NCI-H146 (cell line): Measurements from ENCODE around the gene COL6A2.

ENCODE experiments used
- DNase-seq: peaks from one replicate; lab custom pipeline; 2025; lab: John Stamatoyannopoulos, UW

COL6A2 gene

DNA sequence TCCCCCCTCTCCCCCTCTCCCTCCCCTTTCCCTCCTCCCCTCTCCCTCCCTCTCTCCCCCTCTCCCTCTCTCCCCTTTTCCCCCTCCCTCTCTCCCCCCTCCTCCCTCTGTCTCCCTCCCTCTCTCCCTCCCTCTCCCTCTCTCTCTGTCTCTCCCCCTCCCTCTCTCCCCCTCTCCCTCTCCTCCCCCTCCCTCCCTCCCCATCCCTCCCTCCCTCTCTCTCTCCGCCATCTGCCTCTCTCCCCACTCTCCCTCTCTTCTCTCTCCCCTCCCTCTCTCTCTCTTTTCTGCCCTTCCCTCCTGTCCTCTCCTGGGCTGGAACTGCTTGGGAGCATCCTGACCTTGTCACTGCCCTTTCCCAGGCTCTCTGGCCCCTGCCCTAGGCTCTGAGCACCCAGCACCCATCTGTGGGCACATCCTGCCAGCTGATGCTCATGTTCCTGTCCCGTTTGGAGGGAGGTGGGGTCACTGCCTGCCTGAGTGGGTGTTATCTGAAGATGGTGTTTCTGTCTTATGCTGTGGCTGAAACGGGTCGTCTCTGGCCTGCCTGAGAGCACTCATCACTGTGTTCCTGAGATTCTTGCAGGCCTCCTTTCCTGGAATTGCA, 46.7 kb downstream of the COL6A2 start:
- no peak for DNase-seq

DNA sequence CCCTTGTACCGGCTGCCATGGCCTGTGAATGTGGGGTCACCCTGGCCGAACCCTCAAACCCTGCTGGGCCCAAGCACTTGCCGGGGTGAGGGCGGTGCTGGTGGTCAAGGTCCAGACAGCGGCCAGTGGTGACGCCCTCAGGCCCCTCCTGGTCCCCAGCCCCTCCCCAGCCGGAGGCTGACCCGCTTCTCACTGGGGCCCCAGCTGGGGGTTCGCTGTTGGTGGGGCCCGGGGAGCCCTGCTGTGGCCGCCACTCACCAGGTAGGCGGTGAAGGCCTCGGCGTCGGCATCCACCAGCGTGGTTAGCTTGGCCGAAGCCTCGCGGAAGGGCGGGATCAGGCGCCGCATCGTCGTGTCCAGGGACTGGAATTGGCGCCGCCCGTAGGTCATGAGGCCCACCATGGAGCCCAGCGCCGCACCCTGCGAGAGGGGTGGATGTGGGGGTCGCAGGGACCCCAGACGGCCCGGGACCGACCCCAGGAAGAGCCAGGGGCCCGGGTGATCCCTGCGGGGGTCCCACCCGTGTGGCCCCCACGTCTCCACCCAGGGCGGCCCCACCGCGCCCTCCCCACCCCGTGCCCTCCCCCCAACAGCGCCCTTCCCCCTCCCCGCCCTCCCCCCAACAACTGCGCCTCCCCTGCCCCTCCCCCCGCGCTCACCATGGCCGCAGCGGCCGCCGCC, 47.4 kb downstream of the COL6A2 start:
- DNase-seq, result no peak

DNA sequence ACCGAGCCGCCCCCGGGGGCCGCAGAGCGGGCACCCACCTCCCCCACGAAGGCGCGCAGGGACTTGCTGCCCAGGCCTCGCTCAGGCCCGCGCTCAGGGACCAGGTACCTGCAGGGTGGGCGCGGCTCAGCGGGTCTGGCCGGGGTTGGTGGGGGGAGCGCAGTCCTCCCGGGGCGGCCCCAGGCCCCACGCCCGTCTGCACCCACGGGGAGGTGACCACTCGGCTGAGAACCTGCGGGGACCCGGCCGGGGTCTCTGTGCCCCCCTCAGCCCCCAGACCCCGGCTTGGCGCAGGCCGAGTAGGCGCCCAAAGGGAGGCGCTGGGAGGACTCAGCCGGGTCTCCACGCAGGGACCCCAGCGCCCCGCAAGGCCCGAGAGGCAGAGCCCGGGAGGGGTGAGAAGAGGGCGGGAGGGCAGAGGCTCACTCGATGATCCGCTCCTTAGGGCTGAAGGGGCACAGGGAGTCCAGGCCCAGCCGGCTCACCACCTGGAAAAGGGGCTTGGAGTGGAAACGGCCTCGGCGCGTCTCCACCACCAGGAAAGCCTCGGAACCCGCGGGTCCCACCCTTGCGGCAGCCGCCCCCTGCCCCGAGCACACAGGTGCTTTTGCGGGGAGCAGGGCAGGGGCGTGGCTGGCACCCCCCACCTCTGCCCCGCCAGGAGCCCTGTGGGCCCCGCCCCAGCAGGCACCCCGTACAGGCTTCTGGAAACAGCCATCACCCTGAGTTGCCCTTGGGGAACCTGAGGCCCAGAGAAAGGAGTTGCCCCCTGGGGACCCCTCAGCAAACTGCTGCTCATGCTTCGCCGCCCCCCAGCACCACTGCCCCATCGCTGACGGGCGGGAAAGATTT, 48.2 kb downstream of the COL6A2 start:
- no peak for DNase-seq

DNA sequence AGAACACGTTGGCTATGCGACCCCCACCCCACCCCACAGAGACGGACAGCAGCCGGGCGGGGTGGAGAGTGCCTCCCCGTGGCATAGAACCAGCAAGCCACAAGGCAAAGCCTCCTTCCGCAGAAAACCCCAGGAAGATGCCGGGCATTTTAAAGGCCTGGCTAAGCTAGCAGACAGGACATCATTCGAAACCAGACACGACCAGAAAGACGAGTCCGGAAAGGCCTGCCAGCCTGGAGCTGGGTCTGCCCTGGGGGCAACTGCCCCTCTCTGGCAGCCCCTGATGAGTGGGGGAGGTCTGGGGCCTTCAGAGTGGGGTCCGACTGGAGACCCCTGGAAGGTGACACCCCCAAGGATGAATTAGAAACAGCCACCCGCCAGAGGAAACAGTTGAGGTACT, 48.9 kb downstream of the COL6A2 start:
- DNase-seq, result no peak

DNA sequence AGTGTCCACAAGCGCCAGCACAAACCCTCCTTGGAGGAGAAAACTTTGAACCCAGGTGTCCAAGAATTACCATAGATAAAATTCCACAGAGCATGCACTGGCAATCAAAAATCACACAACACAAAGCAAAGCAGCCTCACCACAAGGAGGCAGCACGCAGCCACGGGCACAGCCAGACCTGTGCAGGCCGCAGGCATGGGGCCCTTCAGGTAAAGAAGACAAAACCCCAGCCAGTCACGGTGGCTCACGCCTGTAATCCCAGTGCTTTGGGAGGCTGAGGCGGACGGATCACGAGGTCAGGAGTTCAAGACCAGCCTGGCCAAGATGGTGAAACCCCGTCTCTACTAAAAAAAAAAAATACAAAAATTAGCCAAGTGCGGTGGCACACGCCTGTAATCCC, 49.5 kb downstream of the COL6A2 start:
- peak; percentile 52 for DNase-seq

DNA sequence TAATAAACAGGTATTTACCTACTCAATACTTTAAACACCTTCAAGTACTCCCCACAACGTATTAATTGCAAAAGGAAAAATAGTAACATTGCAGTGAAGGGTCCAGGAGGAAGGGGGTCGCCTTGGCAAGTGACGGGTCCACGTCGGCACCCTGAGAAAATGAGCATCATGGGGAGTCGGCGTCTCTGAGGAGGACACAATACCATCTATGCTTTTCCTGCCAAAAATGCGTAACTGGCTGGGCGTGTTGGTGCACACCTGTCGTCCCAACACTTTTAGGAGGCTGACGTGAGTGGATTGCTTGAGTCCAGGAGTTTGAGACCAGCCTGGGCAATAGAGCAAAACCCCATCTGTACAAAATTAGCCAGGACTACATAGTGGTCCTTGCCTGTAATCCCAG, 50.2 kb downstream of the COL6A2 start:
- DNase-seq, result no peak

DNA sequence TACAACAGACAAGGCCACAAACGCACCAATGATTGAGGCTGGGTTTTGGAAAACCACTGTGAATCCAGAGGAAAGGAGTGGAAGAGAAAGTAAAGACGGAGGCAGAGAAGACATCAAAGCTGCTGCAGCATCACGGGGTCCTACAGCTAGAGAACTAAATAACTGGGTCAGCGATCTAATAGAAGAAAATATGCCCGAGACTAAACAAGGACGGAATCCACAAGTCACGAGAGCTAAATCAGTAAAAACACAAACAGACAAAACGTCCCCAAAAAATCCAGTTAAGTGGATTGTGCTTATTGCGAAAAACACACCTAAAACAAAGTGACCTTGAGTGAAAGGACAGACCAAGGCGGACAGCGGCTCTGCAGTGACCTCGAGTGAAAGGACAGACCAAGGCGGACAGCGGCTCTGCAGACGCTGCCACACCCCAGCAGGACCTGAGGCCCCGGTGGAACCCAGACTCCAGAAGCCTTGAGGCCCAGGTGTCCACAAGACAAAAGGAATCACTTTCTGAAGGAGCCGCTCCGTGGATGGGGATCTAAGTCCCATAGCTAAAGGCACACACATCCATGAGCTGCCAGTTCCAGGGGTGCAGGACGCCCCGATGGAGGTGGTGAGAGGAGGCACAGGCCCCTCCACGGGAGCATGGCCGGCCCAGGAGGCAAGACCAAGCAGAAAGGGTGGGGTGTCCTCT, 51.4 kb downstream of the COL6A2 start:
- DNase-seq, result no peak

DNA sequence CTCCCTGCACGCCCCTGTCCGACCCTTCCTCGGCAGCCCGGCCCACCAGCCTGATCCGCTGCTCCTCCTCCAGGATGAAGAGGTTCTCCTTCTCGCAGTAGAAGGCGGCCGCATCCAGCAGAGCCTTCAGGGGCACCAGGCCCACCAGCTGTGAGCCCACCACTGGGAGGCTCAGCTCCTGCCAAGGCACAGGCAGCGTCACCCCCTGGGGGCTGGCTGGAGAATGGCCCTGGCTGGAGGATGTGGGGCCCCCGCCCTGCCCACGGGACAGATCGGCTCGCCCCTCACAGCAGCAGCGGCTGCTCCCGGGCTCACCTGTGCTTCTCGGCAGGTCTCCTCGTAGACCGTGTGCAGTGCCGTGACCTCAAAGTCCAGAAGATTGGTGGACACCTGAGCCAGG, 52.2 kb downstream of the COL6A2 start:
- DNase-seq, result no peak

DNA sequence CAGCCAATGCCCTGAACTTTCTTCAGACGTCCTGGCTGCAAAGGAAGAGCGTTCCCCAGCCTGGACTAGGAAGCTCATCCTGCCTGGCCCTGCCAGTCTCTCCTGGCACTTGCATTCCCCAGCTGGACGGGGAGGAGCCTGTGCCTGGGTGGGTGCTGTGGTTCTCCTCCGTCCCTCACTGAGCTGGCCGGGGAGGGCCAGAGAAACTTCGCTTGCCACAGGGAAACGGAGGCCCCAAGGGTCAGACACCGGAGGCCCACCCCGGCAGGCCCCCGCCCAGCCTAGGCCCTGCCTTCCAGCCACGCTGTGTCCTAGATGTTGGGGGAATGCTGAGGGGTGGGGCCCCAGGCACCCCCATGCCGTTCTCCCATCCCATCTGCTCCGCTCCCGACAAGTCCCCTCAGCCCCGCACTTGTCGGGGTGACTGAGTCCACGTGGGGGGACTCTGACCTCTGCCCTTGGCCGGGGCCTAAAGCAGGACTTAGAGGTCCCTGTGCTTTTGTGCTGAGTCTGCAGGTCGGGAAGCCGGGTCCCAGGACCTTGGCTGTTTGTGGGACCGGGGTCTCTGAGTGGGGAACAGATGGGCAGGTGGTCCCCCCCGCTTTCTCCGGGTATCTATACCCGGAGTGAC, 52.7 kb downstream of the COL6A2 start:
- DNase-seq, result no peak

DNA sequence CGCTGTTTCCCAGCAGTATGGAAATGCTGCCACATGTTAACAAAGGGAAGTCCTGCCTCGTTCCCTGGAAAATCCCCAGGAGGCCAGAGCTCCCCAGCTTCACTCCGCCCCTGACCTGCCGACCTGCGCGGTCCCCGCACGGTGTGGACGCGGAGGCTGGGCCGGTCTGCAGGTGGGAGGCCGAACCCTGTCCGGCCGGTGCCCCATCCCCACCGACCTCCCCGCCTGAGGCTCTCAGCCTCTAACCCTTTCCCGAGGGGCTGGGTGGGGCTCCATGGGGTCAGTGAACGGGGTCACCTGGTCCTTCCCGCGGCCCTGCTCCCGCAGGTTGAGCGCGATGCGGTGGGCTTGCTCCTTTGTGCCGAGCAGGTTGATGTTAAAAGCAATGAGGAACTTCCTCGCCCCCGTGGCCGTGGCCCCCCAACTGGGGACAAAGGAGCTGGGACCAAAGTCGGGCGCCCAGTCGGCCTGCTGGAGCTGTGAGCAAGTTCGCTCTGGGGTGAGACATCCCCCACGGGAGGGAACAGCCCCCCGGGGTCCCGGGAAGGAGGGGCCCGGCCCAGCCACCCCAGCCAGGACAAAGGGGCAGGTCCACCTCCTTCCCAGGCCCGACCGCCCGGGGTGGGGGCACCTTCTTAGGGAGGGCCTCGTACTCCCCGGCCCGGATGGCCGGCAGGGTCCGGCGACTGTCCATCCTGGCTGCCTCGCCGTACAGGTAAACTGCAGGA, 53.5 kb downstream of the COL6A2 start:
- DNase-seq, result no peak

DNA sequence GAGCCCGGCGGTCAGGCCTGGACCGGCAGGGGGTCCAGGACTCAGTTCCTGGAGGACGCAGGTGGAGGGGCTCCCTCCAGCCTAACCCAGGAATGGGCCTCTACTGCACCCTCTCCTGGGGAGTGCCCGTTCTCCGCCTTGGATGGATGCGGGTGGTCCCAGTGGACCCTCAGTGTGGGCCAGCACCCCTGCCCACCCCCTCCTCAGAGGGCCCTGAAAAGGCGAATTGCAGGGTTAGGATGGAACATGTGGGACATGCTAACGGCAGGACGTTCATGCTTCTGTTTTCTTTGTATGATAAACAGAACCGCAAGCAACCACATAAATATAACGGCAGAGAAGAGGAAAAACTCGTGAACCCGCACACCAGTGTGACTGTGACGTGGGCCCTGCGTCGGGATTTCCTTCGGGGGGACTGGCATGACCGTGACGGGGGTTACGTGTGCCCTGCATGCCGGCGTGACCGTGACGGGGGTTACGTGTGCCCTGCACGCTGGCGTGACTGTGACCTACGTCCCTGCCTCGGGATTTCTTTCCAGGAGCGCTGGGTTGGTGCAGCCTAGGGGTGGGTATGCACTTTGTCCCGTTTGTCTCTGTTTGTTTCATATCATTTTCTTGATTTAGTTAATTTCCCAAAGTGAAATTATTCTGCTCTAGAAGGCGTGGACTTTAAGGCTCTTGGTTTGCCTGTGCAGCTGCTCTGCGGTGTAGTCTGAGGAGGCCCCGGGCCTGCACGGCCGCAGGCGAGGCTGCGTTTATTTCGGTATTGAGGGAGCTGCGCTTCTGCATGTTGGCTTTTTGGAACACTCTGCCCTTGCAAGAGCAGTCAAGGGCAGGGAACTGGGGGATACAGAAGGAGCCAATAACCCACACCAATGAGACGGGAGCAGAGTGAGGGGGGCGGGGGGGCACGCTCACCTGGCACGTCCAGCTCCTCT, 54.3 kb downstream of the COL6A2 start:
- no peak for DNase-seq

DNA sequence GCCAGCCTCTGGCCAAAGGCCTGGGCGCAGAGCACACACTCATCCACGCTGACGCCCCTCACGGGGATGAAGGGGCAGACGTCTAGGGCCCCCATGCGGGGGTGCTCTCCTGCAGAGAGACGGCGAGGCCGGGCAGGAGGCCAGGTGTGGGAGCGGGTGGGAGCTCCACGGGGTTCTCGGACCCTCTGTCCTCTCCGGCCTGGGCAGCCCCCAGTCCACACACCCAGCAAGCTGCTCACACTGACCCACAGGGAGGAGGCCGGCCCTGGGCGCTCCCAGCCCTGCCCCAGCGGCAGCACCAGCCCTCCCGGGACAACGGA, 55.0 kb downstream of the COL6A2 start:
- DNase-seq, result no peak

DNA sequence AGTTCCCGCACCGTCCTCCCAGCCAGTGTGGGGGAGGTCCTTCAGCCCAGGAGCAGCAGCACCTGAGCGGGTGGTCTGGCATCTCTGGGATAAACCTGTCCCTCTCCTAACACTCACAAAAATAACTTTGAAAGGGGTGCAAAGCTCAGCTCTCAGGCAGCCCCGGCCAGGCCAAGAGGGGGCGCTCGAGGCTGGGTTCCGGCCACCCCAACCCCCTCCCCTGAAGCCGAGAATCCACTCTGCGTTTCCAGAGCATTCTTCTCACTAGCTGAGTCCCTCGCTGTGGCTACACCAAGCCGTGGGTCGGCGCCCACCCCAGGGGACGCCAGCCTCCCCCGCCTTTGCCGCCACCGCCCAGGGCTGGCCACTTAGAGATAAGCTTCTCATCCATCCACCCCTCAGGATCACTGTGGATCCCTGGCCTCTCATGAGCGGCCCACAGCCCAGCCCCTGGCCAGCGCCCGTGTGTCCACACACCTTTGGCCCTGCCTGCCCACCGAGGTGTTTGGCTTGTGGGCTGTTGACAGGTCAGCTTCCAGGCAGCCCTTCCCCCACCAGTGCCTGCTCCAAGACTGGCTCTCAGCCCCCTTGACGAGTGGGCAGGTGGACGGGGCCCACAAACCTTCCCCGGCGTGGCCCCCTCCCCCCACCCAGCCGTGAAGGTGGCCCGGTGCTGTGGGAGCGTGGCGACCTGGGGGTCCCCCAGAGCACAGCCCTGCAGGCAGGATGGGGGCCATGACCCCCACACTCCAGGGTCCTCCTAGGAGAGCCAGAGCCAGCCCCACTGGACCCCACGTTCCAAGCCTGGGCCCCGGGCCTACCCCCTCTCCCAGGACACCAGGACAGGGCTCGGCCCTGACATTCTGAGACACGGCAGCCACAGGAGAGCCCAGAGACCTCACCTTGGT, 55.6 kb downstream of the COL6A2 start:
- no peak for DNase-seq

DNA sequence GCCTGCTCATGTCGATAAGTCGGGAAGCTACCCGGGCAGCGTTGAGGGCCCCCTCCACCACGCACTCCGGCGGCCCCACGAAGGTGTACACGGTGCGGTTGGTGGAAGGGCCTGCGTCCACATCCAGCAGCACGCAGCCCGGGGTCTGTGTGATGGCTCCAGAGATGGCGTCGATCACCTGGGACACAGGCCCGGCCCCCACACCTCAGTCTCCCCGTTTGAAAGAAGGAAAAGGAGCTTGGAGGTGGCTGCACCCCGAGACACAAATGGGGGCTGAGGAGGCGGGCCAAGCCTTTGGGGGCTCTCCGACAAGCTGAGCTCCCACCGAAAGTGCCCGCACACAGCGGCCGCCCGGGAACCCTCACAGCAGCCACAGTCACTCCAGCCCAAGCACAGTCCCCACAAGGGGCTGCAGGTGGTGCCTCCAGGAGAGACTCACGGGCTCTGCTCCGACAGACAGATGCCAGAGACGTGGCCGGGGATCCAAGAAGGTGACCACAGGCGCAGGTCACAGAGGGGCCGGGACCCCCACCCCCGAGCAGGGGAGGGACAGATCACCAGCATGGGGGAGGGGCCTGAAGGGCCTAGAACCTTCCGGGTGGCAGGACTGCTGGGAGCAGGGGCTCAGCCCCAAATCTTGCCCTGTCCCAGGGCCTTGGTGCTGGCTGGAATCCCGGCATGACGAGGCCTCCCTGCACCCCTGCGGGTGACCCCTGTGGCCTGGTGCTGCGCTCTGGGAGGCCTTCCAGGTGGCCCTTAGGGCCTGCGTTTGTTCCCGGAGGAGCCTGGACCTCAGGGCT, 56.4 kb downstream of the COL6A2 start:
- no peak for DNase-seq

DNA sequence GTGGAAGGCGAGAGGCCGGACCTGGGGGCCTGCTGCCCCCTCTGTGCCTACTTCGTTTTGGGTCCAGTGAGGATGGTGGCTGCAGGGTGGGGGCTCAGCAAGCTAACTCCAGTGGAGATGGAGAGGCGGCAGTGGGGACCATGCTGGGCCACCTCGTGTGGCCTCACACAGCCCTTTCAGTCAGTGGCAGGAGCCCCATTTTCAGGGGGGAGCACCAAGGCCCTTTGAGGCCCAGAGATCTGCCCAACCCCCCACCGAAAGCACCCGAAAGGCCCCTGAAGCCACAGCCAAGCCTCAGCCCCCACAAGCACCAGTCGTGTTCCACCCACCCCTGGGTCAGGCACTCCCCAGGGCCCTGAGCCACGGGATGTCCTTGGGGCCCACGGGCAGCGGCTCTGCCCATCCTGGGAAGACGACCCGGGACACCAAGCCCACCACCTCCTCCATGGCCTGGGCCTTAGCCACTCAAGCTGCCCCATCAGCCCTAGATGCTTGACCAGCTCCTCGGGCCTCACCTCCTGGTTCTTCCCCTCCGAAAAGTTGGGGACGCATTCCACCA, 57.1 kb downstream of the COL6A2 start:
- DNase-seq, result no peak

DNA sequence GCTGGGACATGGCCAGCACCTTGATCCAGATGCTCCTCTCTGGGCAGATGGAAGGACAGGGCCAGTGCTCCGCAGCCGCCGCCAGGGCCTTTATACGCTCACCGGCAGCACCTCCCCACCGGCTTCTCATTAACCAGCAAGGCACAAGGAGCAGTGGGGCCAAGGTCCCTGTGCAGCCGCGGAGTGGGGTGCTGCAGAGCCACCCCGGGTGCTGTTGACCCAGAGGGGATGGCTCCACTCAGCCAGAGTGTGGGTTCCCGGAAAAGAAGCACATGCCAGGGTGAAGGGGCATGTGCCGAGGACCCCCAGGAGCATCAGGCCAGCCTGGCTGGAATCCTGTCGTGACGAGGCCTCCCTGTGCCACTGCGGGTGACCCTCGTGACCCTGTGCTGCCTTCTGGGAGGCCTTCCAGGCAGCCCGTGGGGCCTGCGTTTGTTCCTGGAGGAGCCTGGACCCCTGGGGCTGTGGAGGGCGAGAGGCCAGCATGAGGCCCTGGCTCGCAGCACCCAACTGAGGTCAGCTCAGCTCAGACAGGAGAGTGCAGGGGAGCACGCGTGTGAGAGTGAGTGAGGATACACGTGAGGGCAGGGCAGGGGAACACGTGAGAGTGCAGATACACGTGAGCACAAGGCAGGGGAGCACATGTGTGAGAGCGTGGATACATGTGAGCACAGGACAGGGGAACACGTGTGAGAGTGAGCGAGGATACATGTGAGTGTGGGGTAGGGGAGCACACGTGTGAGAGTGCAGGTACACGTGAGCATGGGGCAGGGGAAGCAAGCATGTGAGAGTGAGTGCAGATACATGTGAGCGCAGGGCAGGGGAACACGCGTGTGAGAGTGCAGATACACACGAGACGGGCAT, 57.8 kb downstream of the COL6A2 start, which contains the start of gene FTCD:
Gene FTCD (minus strand): TSS at position 66 of the 864 bp plus-strand sequence. CDS start 56 bp downstream, at position 10.
- DNase-seq, result no peak

DNA sequence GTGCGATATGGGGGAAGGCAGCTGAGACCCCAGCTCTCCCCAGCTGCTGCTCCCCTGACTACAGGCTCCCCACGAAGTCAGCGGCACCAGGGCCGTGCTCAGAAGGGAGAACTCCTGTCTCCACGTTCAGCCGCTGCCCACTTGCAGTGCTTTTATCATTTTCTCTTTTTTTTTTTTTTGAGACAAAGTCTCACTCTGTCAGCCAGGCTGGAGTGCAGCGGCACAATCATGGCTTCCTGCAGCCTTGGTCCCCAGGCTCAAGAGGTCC, 58.4 kb downstream of the COL6A2 start:
- no peak for DNase-seq
